VCaP (cell line): ENCODE data around the gene PRODH.
"Not testable (repeated sequence)": the region's sequence is repeated elsewhere in the genome, so short reads cannot be mapped to it uniquely, and the experiment has no call there.

ENCODE experiments used
- H3K27ac ChIP-seq: fragments of 450-650 bp; 2 replicates; pipeline ENCODE4 v1.5.1; 2017
- TF ChIP-seq, protein P1 (sequence below): fragments of 450-650 bp; conservative IDR thresholded peaks from 2 replicates; pipeline ENCODE4 v1.5.1; 2017; ENCODE audit warnings: mild to moderate bottlenecking, moderate library complexity

PRODH gene

DNA sequence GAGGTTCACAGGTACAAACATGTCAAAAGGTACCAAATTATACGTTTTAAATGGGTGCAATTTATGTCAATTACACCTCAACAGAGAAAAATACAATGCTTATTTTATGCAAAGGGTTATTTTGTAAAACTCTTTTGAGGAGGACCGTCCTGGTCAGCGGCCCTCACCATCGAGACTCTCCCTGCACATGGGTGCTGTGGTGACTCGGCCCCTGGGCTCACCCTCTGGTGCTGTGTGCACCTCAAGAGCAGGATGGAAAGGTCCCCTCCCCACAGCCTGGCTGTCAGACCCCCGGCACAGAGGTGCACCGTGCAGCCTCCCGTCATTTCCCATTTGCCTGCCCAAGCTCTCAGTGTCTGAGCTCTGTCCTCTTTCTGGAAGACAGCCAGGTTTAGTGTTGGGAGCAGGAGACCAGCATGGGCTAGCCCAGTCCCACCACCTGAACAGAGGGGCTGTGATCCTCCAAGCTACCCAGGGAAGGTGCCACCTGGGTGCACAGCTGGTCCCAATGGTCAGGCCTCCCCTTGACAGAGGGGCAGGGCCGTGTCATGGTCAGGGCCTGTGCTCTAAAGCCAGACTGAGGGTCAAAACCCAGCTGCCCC lies 41.8 kb upstream of the PRODH start:
- no peak overlapping the region for H3K27ac ChIP-seq
- TF ChIP-seq, protein P1, sequence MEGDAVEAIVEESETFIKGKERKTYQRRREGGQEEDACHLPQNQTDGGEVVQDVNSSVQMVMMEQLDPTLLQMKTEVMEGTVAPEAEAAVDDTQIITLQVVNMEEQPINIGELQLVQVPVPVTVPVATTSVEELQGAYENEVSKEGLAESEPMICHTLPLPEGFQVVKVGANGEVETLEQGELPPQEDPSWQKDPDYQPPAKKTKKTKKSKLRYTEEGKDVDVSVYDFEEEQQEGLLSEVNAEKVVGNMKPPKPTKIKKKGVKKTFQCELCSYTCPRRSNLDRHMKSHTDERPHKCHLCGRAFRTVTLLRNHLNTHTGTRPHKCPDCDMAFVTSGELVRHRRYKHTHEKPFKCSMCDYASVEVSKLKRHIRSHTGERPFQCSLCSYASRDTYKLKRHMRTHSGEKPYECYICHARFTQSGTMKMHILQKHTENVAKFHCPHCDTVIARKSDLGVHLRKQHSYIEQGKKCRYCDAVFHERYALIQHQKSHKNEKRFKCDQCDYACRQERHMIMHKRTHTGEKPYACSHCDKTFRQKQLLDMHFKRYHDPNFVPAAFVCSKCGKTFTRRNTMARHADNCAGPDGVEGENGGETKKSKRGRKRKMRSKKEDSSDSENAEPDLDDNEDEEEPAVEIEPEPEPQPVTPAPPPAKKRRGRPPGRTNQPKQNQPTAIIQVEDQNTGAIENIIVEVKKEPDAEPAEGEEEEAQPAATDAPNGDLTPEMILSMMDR, result no peak

DNA sequence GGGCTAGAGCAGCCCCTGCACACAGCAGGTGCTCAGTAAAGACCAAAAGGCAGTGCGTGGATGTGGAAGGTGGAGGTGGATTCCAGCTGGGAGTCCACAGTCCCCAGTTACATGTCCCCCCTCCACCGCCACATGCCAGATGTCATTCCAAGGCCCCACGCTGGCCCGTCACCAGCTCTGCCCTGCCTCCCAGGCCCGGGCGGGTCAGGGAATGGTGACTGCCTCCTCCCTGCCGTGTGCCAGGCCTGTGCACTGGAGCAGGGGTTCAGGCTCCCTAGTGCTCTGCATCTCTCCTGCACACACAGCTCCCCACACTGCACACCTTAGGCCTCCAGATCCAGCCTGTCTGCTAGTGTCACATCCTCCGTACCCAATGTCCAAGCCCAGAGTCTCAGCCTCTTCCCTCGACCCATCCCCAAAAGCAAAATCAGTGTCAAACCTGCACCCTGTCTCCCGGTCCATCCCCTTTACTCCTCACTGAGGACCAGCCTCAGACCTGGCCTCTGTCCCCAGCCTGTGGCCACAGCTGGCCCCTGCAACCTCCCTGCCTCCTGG lies 40.2 kb upstream of the PRODH start:
- TF ChIP-seq, protein P1, result no peak

DNA sequence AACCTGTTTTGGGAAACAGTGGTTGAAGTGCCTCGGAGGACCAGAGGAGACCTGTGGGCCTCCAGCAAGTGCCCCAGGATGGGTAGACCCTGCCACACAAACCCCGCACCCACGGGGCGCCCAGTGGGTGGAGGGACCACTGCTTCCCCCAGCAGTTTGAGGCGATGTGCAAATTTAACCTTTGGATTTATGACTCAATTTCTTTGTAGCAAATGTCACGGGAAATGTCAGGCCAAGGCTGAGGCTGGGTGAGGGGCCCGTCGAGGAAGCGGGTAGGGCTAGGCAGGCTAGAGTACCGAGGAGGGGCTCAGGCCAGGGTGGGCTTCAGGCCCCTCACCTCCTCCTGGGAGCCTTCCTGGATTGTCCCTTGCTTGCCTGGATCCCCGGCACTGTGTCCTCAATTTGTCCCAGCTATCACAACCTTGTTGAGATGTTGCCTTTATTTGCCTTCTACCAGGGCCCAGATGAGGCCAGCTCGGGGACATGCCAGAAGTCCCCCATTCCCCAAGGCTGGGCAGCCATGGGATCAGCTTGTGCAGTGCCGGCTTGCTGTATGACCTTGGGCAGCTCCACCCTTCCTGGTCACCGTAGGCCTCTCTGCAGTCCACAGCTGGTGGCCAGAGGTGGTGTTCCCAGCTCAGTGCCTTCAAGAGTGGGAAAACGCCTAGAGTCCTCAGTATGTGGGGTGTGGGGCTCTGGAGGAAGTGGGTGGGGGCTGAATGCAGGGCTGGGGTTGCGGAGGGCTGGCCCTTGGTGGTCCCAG lies 39.5 kb upstream of the PRODH start:
- H3K27ac ChIP-seq, result no peak overlapping the region
- TF ChIP-seq, protein P1, result no peak

More for the DNA sequence above, 40.2 kb upstream of the PRODH start:
- no peak overlapping the region for H3K27ac ChIP-seq

DNA sequence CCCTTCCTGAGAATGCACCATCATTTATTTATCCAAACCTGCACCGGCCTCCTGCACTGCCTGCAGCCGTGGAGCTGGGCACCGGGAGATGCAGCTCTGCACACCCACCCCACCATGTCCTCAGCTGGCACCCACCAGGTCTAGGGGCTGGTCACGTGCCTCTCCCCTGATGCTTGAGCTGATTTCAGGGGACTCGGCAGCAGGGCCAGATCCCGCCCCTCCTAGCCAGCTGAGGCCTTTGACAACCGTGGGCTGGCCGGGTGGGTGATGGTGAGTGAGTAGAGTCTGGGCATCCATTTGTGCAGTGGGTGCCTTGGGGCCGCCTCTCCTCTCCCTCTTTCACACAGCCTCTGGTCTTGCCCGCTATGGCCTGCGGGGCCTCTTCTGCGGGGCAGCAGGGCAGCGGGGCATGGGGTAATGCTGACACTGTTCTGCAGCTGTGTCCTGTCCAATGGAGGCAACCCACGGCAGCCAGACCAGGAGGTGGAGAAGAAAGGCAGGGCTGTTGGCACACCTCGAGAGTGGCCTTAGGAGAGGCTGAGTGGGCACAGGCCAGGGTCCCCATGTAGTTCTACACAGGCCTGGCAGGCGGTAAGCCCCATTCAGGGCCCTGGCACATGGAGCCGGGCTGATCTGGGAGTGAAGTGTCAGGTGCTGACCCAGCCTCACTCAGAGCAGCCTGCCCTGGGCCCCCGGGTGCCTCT lies 38.5 kb upstream of the PRODH start:
- no peak overlapping the region for H3K27ac ChIP-seq
- TF ChIP-seq, protein P1, result no peak

DNA sequence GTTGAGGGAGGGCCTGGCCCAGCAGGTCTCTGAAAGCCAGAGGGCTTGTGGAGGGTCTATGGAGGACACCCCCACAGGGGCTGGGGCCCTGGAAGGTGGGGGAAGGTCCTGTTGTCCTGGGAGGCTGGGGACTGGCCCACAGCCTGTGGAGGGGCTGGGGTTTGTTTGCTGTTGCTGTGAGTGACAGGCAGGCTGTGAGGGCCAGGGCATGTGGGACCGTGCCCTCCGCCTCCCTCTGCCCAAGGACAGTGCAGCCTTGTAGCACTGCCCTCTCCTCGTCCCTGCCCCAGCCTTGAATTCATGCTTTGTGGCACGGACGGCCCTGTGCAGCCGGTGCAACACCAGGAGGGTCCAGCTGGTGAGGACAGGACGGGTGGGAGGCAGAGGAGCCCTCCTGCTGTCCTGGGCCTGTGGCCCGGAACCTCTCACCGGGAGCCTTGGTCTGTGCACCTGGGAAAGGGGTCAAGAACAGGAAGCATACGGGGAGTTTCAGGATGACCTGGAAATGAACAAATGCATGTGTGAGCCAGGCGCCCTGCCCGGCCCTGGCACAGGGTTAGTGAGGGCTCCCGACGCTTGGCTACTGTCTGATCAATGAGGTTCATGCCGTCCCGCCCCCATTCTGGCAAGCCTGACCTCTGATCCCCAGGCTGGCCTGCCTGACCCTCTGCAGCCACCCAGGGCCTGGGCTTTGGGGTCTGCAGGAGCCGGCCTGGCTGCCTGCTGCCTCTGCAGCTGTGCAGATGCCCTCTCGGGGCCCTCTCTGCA lies 37.4 kb upstream of the PRODH start:
- TF ChIP-seq, protein P1, result no peak
- no peak overlapping the region for H3K27ac ChIP-seq

DNA sequence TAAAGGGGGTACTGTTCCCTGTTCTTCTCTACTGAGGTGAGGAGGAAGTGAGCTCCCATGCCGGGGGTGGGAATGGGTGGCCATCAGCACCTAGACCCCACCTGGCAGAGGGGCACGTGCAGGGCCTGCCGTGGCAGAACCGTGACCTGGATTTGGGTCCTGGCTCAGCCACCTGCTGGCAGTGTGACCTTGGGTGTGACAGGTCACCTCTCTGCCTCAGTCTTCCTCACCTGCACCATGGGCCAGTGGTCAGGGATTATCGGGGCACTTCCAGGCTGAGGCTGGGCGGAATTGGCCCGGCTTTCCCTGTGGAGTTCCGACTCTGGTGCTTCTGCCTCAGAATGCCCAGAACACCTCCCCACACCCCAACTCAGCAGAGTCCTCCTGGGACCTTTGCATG lies 36.5 kb upstream of the PRODH start:
- H3K27ac ChIP-seq, result not testable (repeated sequence)

DNA sequence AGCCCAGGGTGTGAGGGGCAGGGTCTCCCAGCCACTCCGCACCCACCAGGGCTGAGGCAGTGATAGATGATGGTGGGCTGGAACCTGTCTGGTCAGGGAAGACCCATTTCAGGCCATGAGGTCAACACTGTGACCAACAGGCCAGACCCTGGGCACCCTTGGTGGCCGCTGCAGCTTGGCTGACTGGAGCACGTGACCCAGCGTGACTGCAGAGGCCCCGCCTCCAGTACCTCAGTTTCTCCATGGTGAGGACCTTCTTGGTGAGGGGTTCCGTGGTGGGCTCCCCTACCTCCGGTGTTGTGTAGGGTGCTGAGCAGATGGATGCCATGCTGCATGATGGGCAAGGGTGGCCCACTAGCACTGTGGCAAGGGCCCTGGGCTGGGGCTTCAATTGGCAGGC lies 35.9 kb upstream of the PRODH start:
- not testable (repeated sequence) for H3K27ac ChIP-seq

DNA sequence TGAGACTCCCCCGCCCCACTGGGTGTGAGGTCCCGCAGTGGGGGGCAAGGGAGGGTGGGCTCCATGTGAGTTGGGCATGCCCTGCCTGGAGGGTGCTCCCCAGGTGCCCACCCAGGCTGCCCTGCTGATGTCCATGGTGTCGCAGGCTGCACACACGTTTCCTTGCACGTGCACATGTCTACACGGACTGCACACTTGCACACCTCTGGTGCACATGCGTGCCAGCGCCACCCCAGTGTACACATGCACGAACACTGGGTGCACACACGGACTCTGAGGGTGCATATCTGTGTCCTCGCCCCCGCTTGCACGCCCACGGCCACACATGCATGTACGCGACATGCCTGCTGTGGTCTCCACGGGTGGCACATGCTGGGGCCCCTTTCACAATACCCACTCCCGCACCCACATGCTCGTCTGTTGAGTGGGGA lies 35.2 kb upstream of the PRODH start:
- TF ChIP-seq, protein P1, result no peak
- H3K27ac ChIP-seq, result no peak overlapping the region; the same call in 1 of the 2 replicates
